Mesenchymal stem cell (in vitro differentiated cells and primary cell): ENCODE data around the gene ARID1B.
A peak's percentile ranks its signal among the peaks of the same experiment; 100 is the strongest.

ENCODE experiments used
- DNase-seq: peaks from one replicate; pipeline ENCODE4 v3.0.0-alpha.2; 2013
- H2AFZ ChIP-seq: one replicate; pipeline ENCODE4 v1.6.1; 2013; ENCODE audit warnings: low read depth, mild to moderate bottlenecking, control low read depth, inconsistent platforms, low read length, moderate library complexity
- H2AK5ac ChIP-seq: 2 replicates; pipeline ENCODE4 v1.6.1; 2013; ENCODE audit warnings: low read length, moderate library complexity, mild to moderate bottlenecking, inconsistent platforms; ENCODE audit not compliant: severe bottlenecking
- H2BK120ac ChIP-seq: one replicate; pipeline ENCODE4 v1.6.1; 2013; ENCODE audit warnings: low read depth, mild to moderate bottlenecking, inconsistent platforms, low read length, moderate library complexity
- H2BK12ac ChIP-seq, 2 experiments: one replicate each; pipeline ENCODE4 v1.6.1; 2013; ENCODE audit warnings: inconsistent platforms in 2 of 2, low read length in 2 of 2, mild to moderate bottlenecking in 2 of 2, moderate library complexity in 2 of 2, control low read depth in 1 of 2
- H2BK15ac ChIP-seq: one replicate; pipeline ENCODE4 v1.6.1; 2013; ENCODE audit warnings: mild to moderate bottlenecking, low read depth, inconsistent platforms; ENCODE audit not compliant: poor library complexity, severe bottlenecking
- H2BK5ac ChIP-seq: 2 replicates; pipeline ENCODE4 v1.6.1; 2013; ENCODE audit warnings: low read depth, mild to moderate bottlenecking, low read length, control low read depth, inconsistent platforms; ENCODE audit not compliant: poor library complexity, severe bottlenecking
- H3K14ac ChIP-seq, 2 experiments: one replicate each; pipeline ENCODE4 v1.6.1; 2013; ENCODE audit warnings: inconsistent platforms in 2 of 2, low read length in 2 of 2, control low read depth in 1 of 2, mild to moderate bottlenecking in 1 of 2, moderate library complexity in 1 of 2
- H3K18ac ChIP-seq, 2 experiments: one replicate each; pipeline ENCODE4 v1.6.1; 2013; ENCODE audit warnings: inconsistent platforms in 2 of 2, low read length in 2 of 2, control low read depth in 1 of 2, low read depth in 1 of 2, mild to moderate bottlenecking in 1 of 2
- H3K23ac ChIP-seq, 2 experiments: one replicate each; pipeline ENCODE4 v1.6.1; 2013; ENCODE audit warnings: inconsistent platforms in 2 of 2, low read length in 2 of 2, mild to moderate bottlenecking in 2 of 2, moderate library complexity in 2 of 2, control low read depth in 1 of 2
- H3K27ac ChIP-seq: 2 replicates; pipeline ENCODE4 v1.5.1; 2013; ENCODE audit warnings: mild to moderate bottlenecking, moderate library complexity, low read length, control low read depth, inconsistent platforms; ENCODE audit not compliant: poor library complexity, severe bottlenecking
- H3K27me3 ChIP-seq, 2 experiments: 2 replicates each; pipeline versions ENCODE4 v1.6.1 to v1.7.0; 2013; ENCODE audit warnings: low read length in 2 of 2, mild to moderate bottlenecking in 2 of 2, moderate library complexity in 2 of 2, control low read depth in 1 of 2, inconsistent platforms in 1 of 2; ENCODE audit not compliant: control insufficient read depth in 1 of 2, insufficient read depth in 1 of 2
- H3K36me3 ChIP-seq, 2 experiments: 2 replicates each; pipeline versions ENCODE4 v1.6.1 to v1.7.0; 2013; ENCODE audit warnings: low read length in 2 of 2, control low read depth in 1 of 2, inconsistent platforms in 1 of 2, low read depth in 1 of 2, mild to moderate bottlenecking in 1 of 2; ENCODE audit not compliant: insufficient read depth in 2 of 2, control insufficient read depth in 1 of 2
- H3K4ac ChIP-seq, 2 experiments: one replicate each; pipeline ENCODE4 v1.6.1; 2013; ENCODE audit warnings: inconsistent platforms in 2 of 2, low read length in 2 of 2, mild to moderate bottlenecking in 2 of 2, moderate library complexity in 2 of 2, control low read depth in 1 of 2, low read depth in 1 of 2
- H3K4me1 ChIP-seq: 2 replicates; pipeline ENCODE4 v1.6.1; 2013; ENCODE audit warnings: low read depth, low read length, control low read depth; ENCODE audit not compliant: control insufficient read depth, insufficient read depth
- H3K4me2 ChIP-seq: 2 replicates; pipeline ENCODE4 v1.6.1; 2013; ENCODE audit warnings: low read length, mild to moderate bottlenecking, inconsistent platforms; ENCODE audit not compliant: poor library complexity, severe bottlenecking
- H3K4me3 ChIP-seq, 2 experiments: 2 replicates each; pipeline versions ENCODE4 v1.5.1 to v1.7.0; 2013; ENCODE audit warnings: low read length in 2 of 2, mild to moderate bottlenecking in 2 of 2, control low read depth in 1 of 2, low read depth in 1 of 2; ENCODE audit not compliant: insufficient read depth in 1 of 2
- H3K79me1 ChIP-seq: replicated peaks from 2 replicates; pipeline ENCODE4 v1.6.1; 2013; ENCODE audit warnings: mild to moderate bottlenecking, control low read depth, low read length, inconsistent platforms; ENCODE audit not compliant: poor library complexity, severe bottlenecking
- H3K9ac ChIP-seq: 2 replicates; pipeline ENCODE4 v1.7.0; 2013; ENCODE audit warnings: mild to moderate bottlenecking, low read length, moderate library complexity
- H3K9me3 ChIP-seq: 2 replicates; pipeline ENCODE4 v1.7.0; 2013; ENCODE audit warnings: mild to moderate bottlenecking, low read length; ENCODE audit not compliant: control insufficient read depth
- H4K8ac ChIP-seq: one replicate; pipeline ENCODE4 v1.6.1; 2013; ENCODE audit warnings: inconsistent platforms, mild to moderate bottlenecking, low read length, moderate library complexity
- H4K91ac ChIP-seq: one replicate; pipeline ENCODE4 v1.6.1; 2013; ENCODE audit warnings: mild to moderate bottlenecking, low read length, inconsistent platforms
- WGBS: methylation state at CpG from one replicate; pipeline ENCODE4 v1.1.7; 2013; ENCODE audit warnings: mixed read lengths; 5-methylcytosine and 5-hydroxymethylcytosine counted together

The ARID1B gene

GRCh38 chr6:156864557-156864956, 87.4 kb downstream of the ARID1B start:
- no peak overlapping the region for H3K4ac ChIP-seq
- no peaks in the 10 kb centered on the region for H3K9me3 ChIP-seq
- H3K9ac ChIP-seq, result no peak overlapping the region
- no peak overlapping the region for H3K23ac ChIP-seq
- 70% methylated on average over 3 of the region's 6 CpGs for WGBS
- no peak overlapping the region for H2AK5ac ChIP-seq
- peak overlapping the region in 1 of 2 experiments; percentile 6 for H3K18ac ChIP-seq
- H2BK15ac ChIP-seq, result no peak overlapping the region
- H3K36me3 ChIP-seq, result no peaks in the 10 kb centered on the region
- no peak overlapping the region for H2BK5ac ChIP-seq
- no peaks in the 10 kb centered on the region for H3K27me3 ChIP-seq
- no peak overlapping the region for H4K8ac ChIP-seq
- no peak overlapping the region for H3K14ac ChIP-seq
- peaks cover 6% of the 10 kb centered on the region for H3K4me1 ChIP-seq
- H4K91ac ChIP-seq, result no peak overlapping the region
- peak; percentile 71 for DNase-seq
- no peak overlapping the region for H3K4me3 ChIP-seq
- no peak overlapping the region for H2AFZ ChIP-seq
- no peak overlapping the region for H2BK120ac ChIP-seq
- H3K4me2 ChIP-seq, result no peak overlapping the region
- H3K79me1 ChIP-seq, result peaks cover 26% of the 10 kb centered on the region
- H3K27ac ChIP-seq, result no peak overlapping the region
- H2BK12ac ChIP-seq, result no peak overlapping the region

- no peak overlapping the region for H2BK15ac ChIP-seq
- no peak overlapping the region for H3K14ac ChIP-seq
- peaks cover 29% of the 10 kb centered on the region for H3K79me1 ChIP-seq
- 90% methylated on average over 1 of the region's 1 CpG for WGBS
- no peak overlapping the region for H4K8ac ChIP-seq
- no peak overlapping the region for H2AFZ ChIP-seq
- H2BK5ac ChIP-seq, result no peak overlapping the region
- no peak overlapping the region for H3K4me2 ChIP-seq
- no peak overlapping the region for H3K4me3 ChIP-seq
- DNase-seq, result peak; percentile 81
- no peak overlapping the region for H3K9ac ChIP-seq
- no peak overlapping the region for H2BK120ac ChIP-seq
- H3K9me3 ChIP-seq, result no peaks in the 10 kb centered on the region
- H3K23ac ChIP-seq, result no peak overlapping the region
- no peak overlapping the region for H3K18ac ChIP-seq
- H3K36me3 ChIP-seq, result no peaks in the 10 kb centered on the region
- H2BK12ac ChIP-seq, result no peak overlapping the region
- H3K27ac ChIP-seq, result no peak overlapping the region
- H3K4me1 ChIP-seq, result peaks cover 9% of the 10 kb centered on the region
- H3K4ac ChIP-seq, result no peak overlapping the region
- no peak overlapping the region for H4K91ac ChIP-seq
- no peak overlapping the region for H2AK5ac ChIP-seq
- no peaks in the 10 kb centered on the region for H3K27me3 ChIP-seq
Observed at GRCh38 chr6:156865019-156865629, 87.9 kb downstream of the ARID1B start.

GRCh38 chr6:156866220-156867015, 89.2 kb downstream of the ARID1B start:
- H3K27me3 ChIP-seq, result no peaks in the 10 kb centered on the region
- peak overlapping the region in 1 of 2 experiments; percentile 87 for H3K18ac ChIP-seq
- no peak overlapping the region for H2AK5ac ChIP-seq
- DNase-seq, result peak; percentile 84
- 25% methylated on average over 4 of the region's 10 CpGs for WGBS
- no peaks in the 10 kb centered on the region for H3K36me3 ChIP-seq
- no peak overlapping the region for H4K91ac ChIP-seq
- no peak overlapping the region for H2AFZ ChIP-seq
- H3K4ac ChIP-seq, result peak overlapping the region in 1 of 2 experiments; percentile 59
- H2BK12ac ChIP-seq, result peak overlapping the region in 1 of 2 experiments; percentile 31
- H3K4me3 ChIP-seq, result no peak overlapping the region
- no peak overlapping the region for H4K8ac ChIP-seq
- no peak overlapping the region for H3K14ac ChIP-seq
- H2BK5ac ChIP-seq, result no peak overlapping the region
- H3K9ac ChIP-seq, result no peak overlapping the region
- H3K4me1 ChIP-seq, result peaks cover 10% of the 10 kb centered on the region
- no peak overlapping the region for H3K23ac ChIP-seq
- peaks cover 31% of the 10 kb centered on the region for H3K79me1 ChIP-seq
- H2BK120ac ChIP-seq, result no peak overlapping the region
- H3K4me2 ChIP-seq, result peak overlapping the region; percentile 37
- H2BK15ac ChIP-seq, result no peak overlapping the region
- H3K27ac ChIP-seq, result no peak overlapping the region
- no peaks in the 10 kb centered on the region for H3K9me3 ChIP-seq

- no peak overlapping the region for H3K4me2 ChIP-seq
- H3K9ac ChIP-seq, result no peak overlapping the region
- no peak for DNase-seq
- no peaks in the 10 kb centered on the region for H3K27me3 ChIP-seq
- no peak overlapping the region for H2AFZ ChIP-seq
- no peak overlapping the region for H3K4ac ChIP-seq
- H2BK15ac ChIP-seq, result no peak overlapping the region
- H3K14ac ChIP-seq, result no peak overlapping the region
- no peak overlapping the region for H3K27ac ChIP-seq
- H3K9me3 ChIP-seq, result no peaks in the 10 kb centered on the region
- WGBS, result 83% methylated on average over 2 of the region's 2 CpGs
- peaks cover 27% of the 10 kb centered on the region for H3K79me1 ChIP-seq
- H3K23ac ChIP-seq, result no peak overlapping the region
- peak overlapping the region in 1 of 2 experiments; percentile 49 for H2BK12ac ChIP-seq
- H3K4me1 ChIP-seq, result peaks cover 12% of the 10 kb centered on the region
- H4K8ac ChIP-seq, result no peak overlapping the region
- no peak overlapping the region for H2BK120ac ChIP-seq
- H2BK5ac ChIP-seq, result no peak overlapping the region
- H3K36me3 ChIP-seq, result no peaks in the 10 kb centered on the region
- H4K91ac ChIP-seq, result no peak overlapping the region
- H2AK5ac ChIP-seq, result no peak overlapping the region
- H3K18ac ChIP-seq, result peak overlapping the region in 1 of 2 experiments; percentile 41
- H3K4me3 ChIP-seq, result no peak overlapping the region
Observed at GRCh38 chr6:156867121-156867520, 89.9 kb downstream of the ARID1B start.
